Neuronal stem cell (in vitro differentiated cells): ENCODE data around the gene RPUSD1. TPM values are rescaled to one million over a fixed set of nuclear protein-coding genes. Genes with fewer than 3 reads are reported as not detected.

Source experiments
- DNase-seq: peaks from one replicate; pipeline ENCODE4 v3.0.0-alpha.2; 2013; ENCODE audit warnings: low spot score
- H2AFZ ChIP-seq: one replicate; pipeline ENCODE4 v1.6.1; 2013; ENCODE audit warnings: mild to moderate bottlenecking, low read length, inconsistent platforms
- H2AK5ac ChIP-seq: 2 replicates; pipeline ENCODE4 v1.6.1; 2013; ENCODE audit warnings: low read depth, mild to moderate bottlenecking, inconsistent platforms, low read length, moderate library complexity, mixed read lengths
- H2BK120ac ChIP-seq: 2 replicates; pipeline ENCODE4 v1.6.1; 2013; ENCODE audit warnings: low read depth, mild to moderate bottlenecking, inconsistent platforms, low read length, moderate library complexity, mixed read lengths
- H2BK12ac ChIP-seq: one replicate; pipeline ENCODE4 v1.6.1; 2013; ENCODE audit warnings: low read length, inconsistent platforms
- H2BK15ac ChIP-seq: 2 replicates; pipeline ENCODE4 v1.6.1; 2013; ENCODE audit warnings: mild to moderate bottlenecking, low read length, inconsistent platforms, mixed read lengths
- H2BK5ac ChIP-seq: one replicate; pipeline ENCODE4 v1.6.1; 2013; ENCODE audit warnings: inconsistent platforms, mild to moderate bottlenecking, low read length, moderate library complexity
- H3K14ac ChIP-seq: one replicate; pipeline ENCODE4 v1.6.1; 2013; ENCODE audit warnings: low read length, inconsistent platforms
- H3K18ac ChIP-seq: 2 replicates; pipeline ENCODE4 v1.6.1; 2013; ENCODE audit warnings: low read length, inconsistent platforms
- H3K23ac ChIP-seq: 2 replicates; pipeline ENCODE4 v1.6.1; 2013; ENCODE audit warnings: low read depth, mild to moderate bottlenecking, mixed read lengths, low read length, inconsistent platforms; ENCODE audit not compliant: poor library complexity
- H3K27ac ChIP-seq: replicated peaks from 3 replicates; pipeline ENCODE4 v1.5.1; 2013; ENCODE audit warnings: low read length, inconsistent platforms
- H3K27me3 ChIP-seq, 3 experiments: 2 replicates each; pipeline ENCODE4 v1.6.1; 2013; ENCODE audit warnings: low read length in 3 of 3, mild to moderate bottlenecking in 2 of 3, inconsistent platforms in 1 of 3, low read depth in 1 of 3, mixed read lengths in 1 of 3, moderate library complexity in 1 of 3; ENCODE audit not compliant: control insufficient read depth in 3 of 3, insufficient read depth in 3 of 3
- H3K36me3 ChIP-seq, 2 donors: replicated peaks in 1 of 2; 2 replicates each; pipeline ENCODE4 v1.6.1; 2013; ENCODE audit warnings: low read length in 2 of 2; ENCODE audit not compliant: control insufficient read depth in 2 of 2, insufficient read depth in 2 of 2
- H3K4ac ChIP-seq: 2 replicates; pipeline ENCODE4 v1.6.1; 2013; ENCODE audit warnings: inconsistent platforms, mild to moderate bottlenecking, low read length, moderate library complexity
- H3K4me1 ChIP-seq, 2 donors: 1 replicate in 1 of 2; 2 replicates in 1 of 2; pipeline ENCODE4 v1.6.1; 2013; ENCODE audit warnings: low read length in 2 of 2, low read depth in 1 of 2; ENCODE audit not compliant: control insufficient read depth in 2 of 2, insufficient read depth in 1 of 2
- H3K4me2 ChIP-seq: one replicate; pipeline ENCODE4 v1.6.1; 2013; ENCODE audit warnings: mild to moderate bottlenecking, low read length, inconsistent platforms; ENCODE audit not compliant: insufficient read depth, poor library complexity, severe bottlenecking
- H3K4me3 ChIP-seq, 2 donors: 2 replicates each; pipeline ENCODE4 v1.5.1; 2013; ENCODE audit warnings: low read length in 2 of 2, mild to moderate bottlenecking in 2 of 2, inconsistent platforms in 1 of 2, moderate library complexity in 1 of 2
- H3K79me1 ChIP-seq: one replicate; pipeline ENCODE4 v1.6.1; 2013; ENCODE audit warnings: low read depth, mild to moderate bottlenecking, inconsistent platforms, low read length, moderate library complexity
- H3K9ac ChIP-seq: one replicate; pipeline ENCODE4 v1.6.1; 2013; ENCODE audit warnings: mild to moderate bottlenecking, low read depth, low read length, inconsistent platforms; ENCODE audit not compliant: poor library complexity
- H3K9me3 ChIP-seq, 2 donors: replicated peaks in 1 of 2; 2 replicates each; pipeline versions ENCODE3 to v1.6.1; 2013; ENCODE audit warnings: low read length in 2 of 2, mild to moderate bottlenecking in 2 of 2, inconsistent platforms in 1 of 2, low read depth in 1 of 2, mixed read lengths in 1 of 2, moderate library complexity in 1 of 2; ENCODE audit not compliant: control insufficient read depth in 2 of 2, insufficient read depth in 1 of 2
- H4K8ac ChIP-seq: one replicate; pipeline ENCODE4 v1.6.1; 2013; ENCODE audit warnings: low read depth, mild to moderate bottlenecking, inconsistent platforms, low read length, moderate library complexity
- H4K91ac ChIP-seq: one replicate; pipeline ENCODE4 v1.6.1; 2013; ENCODE audit warnings: low read length, low read depth, mild to moderate bottlenecking, inconsistent platforms; ENCODE audit not compliant: poor library complexity
- WGBS, 2 donors: extraction: QIAGEN DNeasy Blood & Tissue Kit; methylation state at CpG; one replicate each; pipeline ENCODE4 v1.1.7; 2013; ENCODE audit warnings: missing lambda C conversion rate in 2 of 2, mixed read lengths in 1 of 2; ENCODE audit not compliant: insufficient read length in 2 of 2, insufficient replicate concordance in 1 of 2; ENCODE audit errors: extremely low coverage in 2 of 2; 5-methylcytosine and 5-hydroxymethylcytosine counted together
- small RNA-seq: library from polyadenylated mRNA; stranded (forward); fragments of <200 nt; extraction: miRNeasy Mini kit (QIAGEN cat#:217004); gene quantifications from one replicate; pipeline ENCODE3, GENCODE V24; 2013; ENCODE audit not compliant: insufficient read depth

Gene RPUSD1

GRCh38 chr16:734981-735881, 53.0 kb downstream of the RPUSD1 start:
- Histone ChIP-seq H2AFZ (no peak overlapping the region), H3K79me1 (peaks cover 9% of the 10 kb centered on the region), H3K23ac (no peak overlapping the region), H4K91ac (no peak overlapping the region), H2BK5ac (no peak overlapping the region), H3K18ac (no peak overlapping the region), H3K4me1 (peaks cover 4 to 5% of the 10 kb centered on the region in 2 donors), H3K9ac (no peak overlapping the region), H3K27ac (no peak overlapping the region), H2AK5ac (no peak overlapping the region), H3K27me3 (no peaks in the 10 kb centered on the region), H3K36me3 (peaks cover 33 to 65% of the 10 kb centered on the region in 2 donors), H3K4ac (no peak overlapping the region), H3K4me2 (no peak overlapping the region), H2BK15ac (no peak overlapping the region), H3K4me3 (no peak overlapping the region), H3K9me3 (no peaks in the 10 kb centered on the region), H4K8ac (no peak overlapping the region), H2BK12ac (no peak overlapping the region), H2BK120ac (no peak overlapping the region), H3K14ac (no peak overlapping the region)
- WGBS, 2 donors, result no CpG with 5 or more reads among the region's 25 CpGs
- DNase-seq, result no peak

Small RNAs within 50 kb of the gene (small RNA-seq; reads per million reads assigned to genes)
- gene MIR662, result not detected
